DMS79 treated with DMSO at 0.1 percent for 48 hours (cell line): ENCODE measurements around the gene MINDY4.

Experiments
- DNase-seq: peaks from one replicate; lab custom pipeline; 2025; lab: John Stamatoyannopoulos, UW

MINDY4 gene

GRCh38 chr7:30917216-30917893, 146.1 kb downstream of the MINDY4 start:
- no peak for DNase-seq

- no peak for DNase-seq
Observed at GRCh38 chr7:30918676-30919075, 147.5 kb downstream of the MINDY4 start.

GRCh38 chr7:30920021-30920583, 148.9 kb downstream of the MINDY4 start:
- peak; percentile 88 for DNase-seq

- DNase-seq: peak; percentile 78
Observed at GRCh38 chr7:30920584-30921539, 149.6 kb downstream of the MINDY4 start.

- no peak for DNase-seq
Observed at GRCh38 chr7:30921540-30922401, 150.6 kb downstream of the MINDY4 start.

GRCh38 chr7:30922596-30922995, 151.4 kb downstream of the MINDY4 start:
- DNase-seq: no peak

GRCh38 chr7:30923009-30923773, 152.0 kb downstream of the MINDY4 start:
- DNase-seq: no peak

GRCh38 chr7:30923774-30924413, 152.7 kb downstream of the MINDY4 start:
- DNase-seq: no peak

- no peak for DNase-seq
Observed at GRCh38 chr7:30924624-30925023, 153.4 kb downstream of the MINDY4 start.

GRCh38 chr7:30925117-30925516, 153.9 kb downstream of the MINDY4 start:
- DNase-seq: no peak

- DNase-seq: no peak
Observed at GRCh38 chr7:30925913-30926312, 154.7 kb downstream of the MINDY4 start.

- no peak for DNase-seq
Observed at GRCh38 chr7:30926313-30926712, 155.1 kb downstream of the MINDY4 start.

- no peak for DNase-seq
Observed at GRCh38 chr7:30927040-30927439, 155.8 kb downstream of the MINDY4 start.

- DNase-seq: no peak
Observed at GRCh38 chr7:30927559-30927958, 156.3 kb downstream of the MINDY4 start.

GRCh38 chr7:30928254-30928872, 157.1 kb downstream of the MINDY4 start:
- no peak for DNase-seq

GRCh38 chr7:30929686-30930085, 158.5 kb downstream of the MINDY4 start:
- DNase-seq: no peak

GRCh38 chr7:30930621-30931020, 159.4 kb downstream of the MINDY4 start:
- no peak for DNase-seq

- DNase-seq: no peak
Observed at GRCh38 chr7:30931161-30931928, 160.1 kb downstream of the MINDY4 start.

GRCh38 chr7:30931929-30932540, 160.8 kb downstream of the MINDY4 start:
- no peak for DNase-seq
